ENCODE results near the gene IMPG1. TPM values are rescaled to one million over a fixed set of nuclear protein-coding genes. Genes with fewer than 3 reads are reported as not detected.

Gene IMPG1
- total and polyA plus RNA-seq, 10 of the 15 experiments (the other 5 are each of a cell fraction or from before 2014, with no cell fraction given): not detected

- DNase-seq (ENCODE audit: low read depth, low spot score): no peak
- in situ Hi-C loops (cut with MboI): no loop called here
- BruUV-seq (replicated peaks): no TSS peak
- Histone ChIP-seq H4K20me1 (ENCODE audit: control insufficient read depth, insufficient read depth) (no peaks in the 10 kb centered on the region), H3K9ac (ENCODE audit: control insufficient read depth, insufficient read depth, low read length) (no peak overlapping the region), H3K27ac (ENCODE audit: control insufficient read depth, insufficient read depth) (no peak overlapping the region), H3K27me3 (replicated peaks in 1 of 2; ENCODE audit: control insufficient read depth in 2 of 2, insufficient read depth in 2 of 2, low read length in 1 of 2) (no peaks in the 10 kb centered on the region), H3K4me2 (ENCODE audit: control insufficient read depth, insufficient read depth) (no peak overlapping the region), H2AFZ (ENCODE audit: control insufficient read depth, low read depth, low read length) (no peak overlapping the region), H3K36me3 (ENCODE audit: control insufficient read depth in 2 of 2, insufficient read depth in 2 of 2, low read length in 1 of 2) (no peaks in the 10 kb centered on the region; a peak in 1 of 4 replicates), H3K4me3 (no peak overlapping the region), H3K4me1 (ENCODE audit: control insufficient read depth, insufficient read depth, low read length) (no peaks in the 10 kb centered on the region), H3K79me2 (ENCODE audit: control insufficient read depth, insufficient read depth, low read length) (no peaks in the 10 kb centered on the region), H3K9me3 (replicated peaks; ENCODE audit: control insufficient read depth, insufficient read depth, low read length) (no peaks in the 10 kb centered on the region)
- ChIA-PET POLR2A (no interaction called here), SMC1A (ENCODE audit: uncharacterized antibody, unreplicated experiment) (interaction anchor here (0.9 kb wide), 1 partner anchor 13 kb away, joined by 5 read pairs; no protein-coding TSS in a partner anchor), CTCF (interaction anchor here (0.8 kb wide), 1 partner anchor 17 kb away, joined by 3 read pairs; no protein-coding TSS in a partner anchor), RAD21 (ENCODE audit: unreplicated experiment) (no interaction called here)
- no peak for ATAC-seq
- no peak for TF ChIP-seq BRCA1 (IDR thresholded peaks at IDR 0.05; ENCODE audit: low read depth, low read length)
- no peak for TF ChIP-seq POU2F2 (IDR thresholded peaks at IDR 0.05; ENCODE audit: borderline replicate concordance, low read depth, low read length)
- TF ChIP-seq ZZZ3 (IDR thresholded peaks at IDR 0.05; ENCODE audit: control insufficient read depth, insufficient read length, low read depth): no peak
- no peak for TF ChIP-seq ZSCAN29 (IDR thresholded peaks at IDR 0.05)
- no peak for TF ChIP-seq POLR2AphosphoS5 (IDR thresholded peaks at IDR 0.05; ENCODE audit: low read length)
- TF ChIP-seq GATAD2B (conservative IDR thresholded peaks at IDR 0.05; ENCODE audit: low read depth): no peak
- no peak for TF ChIP-seq ZNF384 (IDR thresholded peaks at IDR 0.05; ENCODE audit: borderline replicate concordance, low read depth, low read length)
- TF ChIP-seq RAD21 (IDR thresholded peaks at IDR 0.05; ENCODE audit: insufficient read depth, low read depth, low read length): no peak
- TF ChIP-seq SPI1 (IDR thresholded peaks at IDR 0.05; ENCODE audit: borderline replicate concordance, insufficient read depth, low read depth, low read length): no peak
- TF ChIP-seq NFYB (IDR thresholded peaks at IDR 0.05; ENCODE audit: insufficient read depth, low read depth, low read length): no peak
- TF ChIP-seq CHD4 (IDR thresholded peaks at IDR 0.05): no peak
- no peak for TF ChIP-seq CTCF (IDR thresholded peaks at IDR 0.05 in 2 of 3, conservative IDR thresholded peaks at IDR 0.05 in 1 of 3; ENCODE audit: control insufficient read depth in 2 of 3, extremely low read depth in 1 of 3, insufficient read depth in 1 of 3, low read depth in 3 of 3, low read length in 3 of 3)
- intact Hi-C loops (cut with micrococcal nuclease; ENCODE audit: unreplicated experiment): no loop called here
- peak; percentile 62 for FAIRE-seq
- WGBS (ENCODE audit: insufficient coverage, insufficient replicate concordance, low lambda C conversion rate, missing lambda C conversion rate): 50% methylated on average over 3 of the region's 3 CpGs
These were observed 175.9 kb downstream of the IMPG1 start for GRCh38 chr6:75896526-75896925.

Data from GM12878 (cell line).